Stimulated activated CD8-positive, alpha-beta memory T cell treated with anti-CD3 and anti-CD28 coated beads, Interleukin-12 subunit alpha, Interleukin-12 subunit beta, amount 100 ng/mL, for 1 hour (primary cell): Measurements from ENCODE around the gene NDP.

ENCODE experiments used
- DNase-seq: peaks from one replicate; pipeline ENCODE4 v3.0.0-alpha.2; 2020; ENCODE audit warnings: low read depth

NDP gene, protein sequence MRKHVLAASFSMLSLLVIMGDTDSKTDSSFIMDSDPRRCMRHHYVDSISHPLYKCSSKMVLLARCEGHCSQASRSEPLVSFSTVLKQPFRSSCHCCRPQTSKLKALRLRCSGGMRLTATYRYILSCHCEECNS

DNA sequence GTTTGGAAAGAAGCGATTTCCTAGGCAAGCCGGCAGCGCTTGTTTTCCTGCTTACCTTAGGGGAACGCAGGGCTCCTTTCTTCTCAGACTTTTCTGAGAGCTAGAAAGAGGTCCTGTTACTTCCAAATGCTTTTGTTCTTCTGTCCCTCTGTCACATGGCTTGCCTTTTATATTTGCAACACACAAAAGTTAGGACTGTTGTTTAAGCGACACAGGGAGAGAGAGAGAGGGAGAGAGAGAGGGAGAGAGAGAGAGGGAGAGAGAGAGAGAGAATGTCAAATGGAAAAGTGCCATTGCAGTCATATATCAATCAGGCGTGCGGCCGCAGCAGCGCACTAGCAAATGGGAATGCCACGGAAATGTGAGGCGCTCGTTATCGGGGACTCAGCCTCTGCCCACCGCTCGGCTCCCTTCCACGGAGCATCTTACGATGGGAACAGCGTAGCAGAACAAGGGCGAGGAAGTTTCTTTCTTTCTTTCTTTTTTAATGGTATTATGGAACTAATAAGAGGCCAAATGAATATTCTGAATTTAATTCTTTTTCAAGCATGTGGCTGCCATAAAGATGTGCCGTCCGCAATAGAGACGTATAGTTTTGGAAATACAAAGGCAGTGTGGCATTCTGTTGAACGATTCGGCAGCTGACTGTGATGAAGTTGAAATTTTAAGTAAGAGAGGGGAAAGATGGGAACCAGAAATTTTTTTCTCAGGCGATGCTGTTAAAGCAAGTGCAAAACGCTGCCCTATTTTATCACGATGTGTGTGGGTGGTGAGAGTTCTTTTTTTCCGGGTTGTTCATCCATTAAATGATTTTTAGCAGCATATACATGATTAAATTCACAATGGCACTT lies at the start of gene NDP:
Gene NDP (minus strand): TSS at position 142 of the 851 bp plus-strand sequence. CDS start 14,745 bp downstream, outside the sequence.
- DNase-seq, result no peak

DNA sequence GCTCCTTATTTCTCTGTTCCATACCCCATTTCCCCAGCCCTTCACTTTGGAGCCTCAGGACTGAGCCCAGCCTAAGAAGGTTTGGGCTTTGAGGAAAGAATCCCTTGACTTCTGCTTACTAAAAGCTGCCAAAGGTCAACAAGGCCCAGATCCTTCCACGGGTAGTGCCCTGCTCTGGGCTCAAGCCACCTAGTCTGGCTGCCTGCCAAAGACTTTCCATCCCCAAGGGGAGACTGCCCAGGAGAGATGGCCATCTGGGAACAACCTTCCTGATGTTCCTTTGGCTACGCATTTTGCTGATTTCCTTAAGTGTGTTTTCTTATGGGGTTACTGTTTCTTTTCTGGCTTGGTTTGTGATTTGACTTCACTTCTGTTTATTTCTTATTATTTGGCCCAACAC lies 49.8 kb upstream of the NDP start:
- DNase-seq, result no peak

DNA sequence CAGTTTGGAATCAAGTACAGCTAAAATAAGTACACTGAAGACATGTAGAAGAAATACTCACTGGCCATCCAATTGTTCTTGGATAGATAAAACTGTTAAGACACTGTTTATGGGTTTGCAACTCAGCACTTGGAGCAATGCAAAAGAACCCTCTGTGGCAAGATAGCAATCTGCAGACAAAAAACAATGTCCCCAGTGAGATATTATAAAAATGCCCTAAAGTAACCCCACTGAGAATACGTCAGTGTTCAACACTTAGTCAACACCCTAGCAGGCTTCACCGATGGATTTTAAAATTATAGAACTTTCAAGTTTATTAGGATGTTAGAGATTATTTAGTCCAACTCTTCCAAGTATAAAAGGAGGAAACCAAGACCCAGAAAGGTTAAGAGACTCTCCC lies 47.5 kb upstream of the NDP start:
- DNase-seq, result no peak

DNA sequence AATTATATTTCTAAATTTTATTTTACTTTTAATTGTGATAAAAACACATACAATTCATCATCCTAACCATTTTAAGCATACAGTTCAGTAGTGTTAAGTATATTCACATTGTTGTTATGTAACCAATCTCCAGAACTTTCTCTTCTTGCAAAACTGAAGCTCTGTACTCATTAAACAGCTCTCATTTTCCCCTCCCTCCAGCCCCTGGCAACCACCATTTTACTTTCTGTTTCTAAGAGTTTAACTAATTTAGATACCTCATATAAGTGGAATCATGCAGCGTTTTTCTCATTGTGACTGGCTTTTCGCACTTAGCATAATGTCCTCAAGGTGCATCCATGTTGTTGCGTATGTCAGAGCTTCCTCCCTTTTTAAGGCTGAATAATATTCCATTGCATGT lies 46.7 kb upstream of the NDP start:
- no peak for DNase-seq

DNA sequence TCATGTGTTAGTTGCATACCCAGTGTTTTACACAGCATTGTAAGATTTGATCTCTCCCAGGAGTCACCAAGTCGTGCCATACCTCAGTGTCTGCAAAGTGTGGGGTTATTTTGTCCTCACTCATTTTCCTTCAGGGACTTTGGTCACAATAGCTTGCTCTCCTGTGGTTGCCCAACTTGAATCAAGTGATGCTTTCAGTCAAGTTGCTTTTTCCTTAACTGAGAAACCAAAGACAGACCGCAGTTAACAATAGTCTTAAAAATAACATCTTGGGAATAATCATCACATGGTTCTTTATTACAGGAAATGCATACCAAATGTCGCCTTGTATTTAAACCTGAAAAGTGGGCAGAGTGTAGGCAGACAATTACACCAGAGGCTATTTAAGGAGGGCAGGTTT lies 44.5 kb upstream of the NDP start:
- DNase-seq, result no peak

DNA sequence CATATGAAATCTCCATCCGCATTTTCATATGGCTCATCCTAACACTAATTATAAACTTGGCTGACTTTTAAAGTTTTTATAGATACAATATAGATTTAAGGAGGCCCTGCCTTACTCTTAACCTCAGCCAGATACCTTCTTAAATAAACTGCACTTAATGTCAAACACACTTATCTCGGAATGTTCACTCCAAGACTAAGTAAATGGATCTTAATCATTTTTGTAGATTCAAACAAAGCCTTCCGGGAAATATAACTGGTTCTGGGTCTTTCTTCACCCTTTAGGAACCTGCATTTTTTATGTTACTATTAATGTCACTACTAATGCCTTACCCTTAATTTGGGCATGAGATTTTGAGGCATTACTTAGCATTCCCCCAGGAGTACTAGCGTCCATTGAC lies 43.7 kb upstream of the NDP start:
- DNase-seq, result no peak

DNA sequence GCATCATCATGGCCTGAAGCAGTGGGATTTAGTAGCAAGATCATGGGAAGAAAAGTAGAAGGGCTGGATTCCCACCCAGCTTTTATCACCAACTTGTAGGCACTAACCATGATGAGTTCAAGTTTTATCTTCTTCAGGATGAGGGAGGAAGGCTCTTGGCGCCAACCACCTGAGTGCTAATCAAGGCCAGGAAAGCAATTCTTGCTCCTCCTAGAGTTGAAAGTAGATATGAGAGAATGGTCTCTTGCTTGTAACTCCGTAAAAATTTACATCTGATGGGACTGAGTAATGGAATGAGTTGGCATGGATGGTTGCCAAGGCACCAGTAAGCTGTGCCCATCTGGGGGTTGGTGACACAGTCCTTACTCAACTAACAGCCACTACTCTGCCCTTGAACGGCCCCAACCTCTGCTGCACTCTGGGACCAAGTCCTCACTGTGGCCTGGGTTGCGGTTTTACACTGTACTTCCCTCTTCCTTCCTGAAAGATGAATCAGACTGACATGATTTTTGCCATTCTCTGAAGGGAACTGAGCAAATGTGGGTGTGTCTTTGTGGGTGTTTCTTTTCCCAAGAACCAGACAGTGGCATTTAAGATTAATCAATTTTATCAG lies 39.4 kb upstream of the NDP start:
- peak; percentile 11 for DNase-seq

DNA sequence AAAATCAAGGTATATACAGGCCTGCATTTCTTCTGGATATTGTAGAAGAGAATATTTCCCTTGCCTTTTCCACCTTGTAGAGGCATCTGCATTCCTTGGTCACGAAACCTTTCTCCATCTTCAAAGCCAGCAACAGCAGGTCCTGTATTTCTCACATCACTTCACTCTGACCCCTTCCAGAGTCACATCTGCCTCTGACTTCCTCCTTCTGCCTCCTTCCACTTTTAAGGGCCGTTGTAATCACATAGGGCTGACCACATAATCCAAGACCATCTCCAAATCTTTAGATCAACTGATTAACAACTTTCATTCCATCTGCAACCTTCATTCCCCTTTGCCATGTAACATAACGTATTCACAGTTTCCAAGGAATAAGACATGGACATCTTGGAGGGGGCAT lies 38.3 kb upstream of the NDP start:
- DNase-seq, result no peak

DNA sequence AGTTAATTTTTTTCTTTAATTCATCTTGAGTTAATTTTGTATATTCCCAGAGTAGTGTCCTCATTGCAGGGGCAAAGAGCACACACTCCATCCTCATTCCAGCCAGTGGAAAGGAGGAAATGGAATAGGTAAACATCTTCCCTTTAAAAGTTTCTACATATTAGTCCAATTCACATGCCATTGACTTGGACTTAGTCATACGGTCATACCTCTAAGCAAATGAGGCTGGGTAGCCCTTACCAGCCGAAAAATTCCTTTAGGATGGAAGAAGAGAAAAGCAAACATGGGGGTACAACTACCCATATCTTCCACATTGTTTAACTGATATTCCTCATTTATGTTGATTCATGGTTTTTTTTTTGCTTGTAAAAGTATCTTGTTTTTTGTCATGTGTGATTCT lies 37.4 kb upstream of the NDP start:
- DNase-seq, result no peak

DNA sequence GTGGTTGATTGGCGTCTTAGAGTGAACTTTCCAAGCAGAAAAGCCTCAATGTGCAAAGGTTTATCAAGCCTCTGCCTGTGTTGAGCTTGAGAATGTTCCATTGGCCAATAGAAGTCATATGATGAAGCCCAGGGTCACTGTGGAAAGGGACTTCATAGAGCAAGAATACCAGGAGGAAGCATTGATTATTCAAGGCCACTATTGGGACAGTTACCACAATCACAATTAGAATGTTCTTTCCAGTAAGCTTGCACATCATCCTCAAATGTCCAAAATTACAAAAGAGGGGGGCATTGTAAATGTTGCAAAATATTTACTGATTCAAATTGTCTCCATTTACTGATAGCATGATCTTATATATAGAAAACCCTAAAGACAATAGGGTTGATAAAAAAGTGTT lies 32.9 kb upstream of the NDP start:
- DNase-seq, result no peak

DNA sequence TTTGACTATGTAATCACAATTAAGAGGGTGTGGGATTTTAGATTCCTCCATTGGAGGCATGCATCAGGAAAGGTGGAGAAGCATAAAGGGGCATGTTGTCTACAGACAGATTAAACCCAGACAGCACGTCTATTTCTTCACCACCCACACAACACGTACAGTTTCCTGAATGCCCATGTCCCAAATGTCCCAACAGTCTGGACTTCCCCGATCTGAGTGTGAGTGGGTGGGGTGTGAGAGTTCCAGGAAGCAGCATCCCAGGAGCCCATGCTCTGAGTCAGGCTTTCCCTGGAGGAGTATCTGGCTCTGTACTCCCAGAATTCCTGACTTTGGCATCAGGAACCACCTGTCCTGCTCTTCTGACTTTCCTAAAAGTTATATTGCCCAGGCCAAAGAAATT lies 30.8 kb upstream of the NDP start:
- no peak for DNase-seq

DNA sequence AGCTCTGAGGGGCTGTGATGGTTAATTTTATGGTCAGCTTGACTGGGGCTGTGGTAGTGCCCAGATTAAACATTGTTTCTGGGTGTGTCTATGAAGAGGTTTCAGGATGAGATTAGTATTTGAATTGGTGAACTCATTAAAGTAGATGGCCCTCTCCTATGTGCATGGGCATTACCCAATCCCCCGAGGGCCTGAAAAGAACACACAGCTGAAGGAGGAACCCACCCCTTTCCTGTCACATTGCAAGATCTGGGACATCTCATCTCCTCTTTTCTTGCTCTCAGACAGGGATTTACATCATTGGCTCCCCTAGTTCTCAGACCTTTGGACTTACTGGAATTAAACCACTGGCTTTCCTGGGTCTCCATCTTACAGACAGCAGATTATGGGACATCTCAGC lies 29.4 kb upstream of the NDP start:
- DNase-seq, result no peak

DNA sequence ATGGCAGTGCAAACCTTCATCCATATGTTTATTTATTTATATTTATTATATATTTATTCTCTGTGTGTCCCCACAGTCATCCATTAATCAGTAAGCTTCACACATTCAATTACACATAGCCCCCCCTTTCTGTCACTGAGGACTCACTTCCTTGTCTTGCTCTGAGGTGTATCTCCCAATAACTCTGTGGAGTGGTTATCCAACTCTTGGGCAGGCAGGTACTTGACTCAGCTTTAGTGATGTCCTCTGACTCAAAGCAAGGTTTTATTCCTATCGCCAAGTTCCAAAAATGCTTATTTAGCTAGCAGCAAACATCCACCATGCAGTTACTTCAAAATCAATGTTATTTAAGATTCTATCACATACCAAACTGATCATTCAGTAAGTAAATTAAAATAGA lies 25.2 kb upstream of the NDP start:
- DNase-seq, result no peak

DNA sequence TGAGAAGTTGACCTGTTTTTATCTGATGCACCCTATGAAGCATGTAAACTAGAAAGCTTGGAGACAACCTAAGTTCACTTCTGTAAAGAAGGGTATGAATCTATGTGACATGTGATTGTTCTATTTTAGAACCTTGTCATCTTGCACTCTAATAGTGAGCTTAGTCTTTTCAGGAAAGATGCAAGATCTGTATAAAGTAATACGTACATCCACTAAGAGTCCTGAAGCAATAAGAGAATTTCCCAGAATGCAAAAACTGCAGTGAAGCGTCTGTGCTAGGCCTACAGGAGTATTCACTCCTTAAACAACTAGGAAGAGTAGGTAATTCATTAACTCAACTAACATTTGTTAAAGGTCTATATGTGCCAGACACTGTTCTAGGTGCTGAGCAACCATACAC lies 23.3 kb upstream of the NDP start:
- DNase-seq, result no peak

DNA sequence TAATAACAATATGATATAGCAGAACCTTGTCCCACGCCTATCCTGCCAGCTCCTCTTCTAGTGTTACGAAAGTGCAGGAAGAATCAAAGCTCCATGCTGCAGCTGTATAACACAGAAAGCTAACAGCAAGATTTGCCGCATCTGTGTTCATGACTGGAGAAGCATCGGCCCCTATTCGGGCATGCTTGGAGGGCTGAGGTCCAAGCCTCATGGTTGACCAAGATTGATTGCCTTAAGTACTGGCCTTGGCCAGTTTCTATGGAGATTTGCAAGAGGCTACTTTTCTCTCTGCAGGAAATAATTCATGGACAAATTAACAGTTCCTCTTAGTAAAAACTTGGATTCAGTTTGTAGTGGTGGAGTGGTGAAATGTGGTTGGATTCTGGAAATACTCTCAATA lies 12.9 kb upstream of the NDP start:
- no peak for DNase-seq

DNA sequence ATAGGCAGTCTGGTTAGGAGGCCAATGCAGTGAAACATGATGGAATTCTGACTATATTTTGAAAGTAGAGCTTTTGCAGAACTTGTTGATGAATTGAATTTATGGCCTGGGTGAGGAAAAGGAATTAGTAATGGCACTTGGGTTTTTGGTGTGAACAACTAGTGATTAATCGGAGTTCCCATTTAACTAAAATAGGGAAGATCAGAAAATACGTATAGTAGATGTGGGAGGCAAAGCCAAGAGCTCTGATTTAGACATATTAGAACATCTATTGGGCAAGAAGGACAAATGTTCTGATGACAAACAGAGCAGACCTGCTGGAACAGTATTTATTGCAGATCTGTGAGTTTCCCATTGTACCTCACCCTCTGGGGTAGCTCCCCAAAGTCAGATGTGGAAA lies 12.3 kb upstream of the NDP start:
- no peak for DNase-seq

DNA sequence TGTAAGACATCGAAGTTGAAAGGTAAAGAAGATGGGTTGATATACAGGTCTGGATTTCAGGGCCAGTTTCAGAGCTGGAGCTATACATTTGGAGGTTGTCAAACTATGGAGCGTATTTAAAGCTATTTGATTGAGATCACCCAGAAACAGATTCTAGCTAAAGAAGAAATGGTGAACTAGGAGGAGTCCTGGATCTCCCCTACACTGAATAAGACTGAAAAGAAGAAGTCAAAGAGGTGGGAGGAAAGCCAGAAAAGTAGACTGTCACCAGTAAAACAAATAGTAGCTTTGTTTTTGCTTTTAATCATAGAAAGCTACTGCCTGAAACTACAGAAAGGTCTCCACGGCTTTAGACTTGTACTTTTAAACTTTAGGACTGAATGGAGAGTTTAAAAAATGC lies 5.0 kb upstream of the NDP start:
- DNase-seq, result no peak

DNA sequence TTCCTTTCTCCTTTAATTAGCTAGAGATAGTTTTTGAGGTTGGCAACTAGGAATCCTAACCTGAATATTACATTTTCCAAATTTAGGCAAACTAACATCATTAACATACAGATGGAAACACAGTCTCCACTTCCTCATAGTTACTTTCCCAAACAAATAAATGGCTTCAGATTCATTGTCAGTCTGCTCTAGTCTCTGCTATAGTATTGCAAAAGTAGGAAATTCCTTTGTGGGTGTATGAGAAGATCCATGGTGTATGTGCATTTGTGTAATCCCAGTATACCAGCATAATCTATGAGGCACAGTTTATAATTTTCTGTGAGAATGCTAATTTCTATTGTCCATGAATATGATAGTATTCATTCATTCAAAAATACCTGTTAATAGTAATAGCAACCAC lies 3.0 kb upstream of the NDP start:
- no peak for DNase-seq

DNA sequence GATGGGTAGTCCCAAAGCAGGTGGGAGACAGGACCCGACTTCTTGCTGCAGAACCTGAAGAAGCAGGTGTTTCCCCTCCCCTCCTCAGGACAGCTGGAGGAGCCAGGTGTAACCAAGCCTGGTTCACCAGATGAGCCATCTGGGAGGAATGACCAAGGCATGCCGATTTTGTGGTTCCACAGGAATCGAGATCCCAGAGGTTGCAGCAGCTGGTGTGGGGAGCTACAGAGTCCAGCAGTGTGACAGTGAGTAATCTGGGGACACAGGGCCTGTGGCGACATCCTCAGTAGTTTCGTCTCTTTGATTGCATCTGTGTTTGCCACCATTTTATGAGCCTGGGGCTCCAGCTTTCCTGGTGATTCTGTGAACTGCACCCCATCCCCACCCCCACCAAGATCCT lies 2.6 kb upstream of the NDP start:
- no peak for DNase-seq

DNA sequence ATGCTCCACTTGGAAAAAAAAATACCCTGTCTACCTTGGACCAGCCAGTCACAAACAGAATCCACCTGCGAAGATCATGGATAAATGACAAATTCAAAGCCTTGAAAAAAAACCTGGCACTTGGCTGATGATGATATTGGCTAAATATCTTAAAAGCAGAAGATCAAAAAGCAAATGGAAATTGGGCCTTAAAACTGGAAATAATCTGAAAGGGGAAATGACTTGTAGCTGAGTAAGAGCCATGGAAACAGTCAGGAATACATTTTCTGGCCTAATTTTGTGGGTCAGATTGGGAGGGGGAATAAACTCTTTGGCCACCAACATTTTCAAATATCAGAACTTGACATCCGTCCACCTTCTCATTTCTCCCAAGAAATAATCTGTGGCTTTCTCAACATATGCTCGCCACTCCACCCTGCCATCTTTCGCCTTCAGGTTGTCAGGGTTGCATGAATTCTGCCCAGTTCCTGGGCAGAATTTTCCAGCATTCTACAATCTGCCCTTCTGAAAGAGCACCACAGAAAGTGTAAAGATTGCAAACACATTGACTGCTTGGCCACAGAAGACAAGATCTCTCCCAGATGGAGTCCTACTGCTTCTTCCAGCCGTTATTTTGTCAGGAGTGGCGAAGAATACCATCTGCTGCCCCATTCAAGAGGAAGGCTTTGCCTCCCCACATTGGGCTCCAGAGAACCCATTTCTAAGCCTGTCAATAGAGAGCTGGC lies 1.7 kb upstream of the NDP start:
- no peak for DNase-seq

DNA sequence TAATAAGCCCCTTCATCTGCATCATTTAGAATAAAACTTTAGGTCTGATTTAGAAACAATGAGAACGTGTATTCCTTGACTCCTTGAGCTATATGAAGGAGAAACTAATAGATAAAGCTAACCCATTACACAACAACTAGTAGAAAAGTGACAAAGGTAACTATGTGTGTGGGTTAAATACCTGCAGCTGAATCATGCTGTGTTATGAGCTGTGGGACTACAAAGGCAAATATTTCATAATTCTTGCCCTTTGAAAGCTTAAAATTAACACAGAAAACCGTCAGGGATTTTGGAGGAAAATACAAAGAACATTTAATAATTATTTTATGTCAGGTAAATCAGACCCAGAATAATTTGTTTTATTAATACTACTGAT lies 898 bp upstream of the NDP start:
- DNase-seq, result no peak

DNA sequence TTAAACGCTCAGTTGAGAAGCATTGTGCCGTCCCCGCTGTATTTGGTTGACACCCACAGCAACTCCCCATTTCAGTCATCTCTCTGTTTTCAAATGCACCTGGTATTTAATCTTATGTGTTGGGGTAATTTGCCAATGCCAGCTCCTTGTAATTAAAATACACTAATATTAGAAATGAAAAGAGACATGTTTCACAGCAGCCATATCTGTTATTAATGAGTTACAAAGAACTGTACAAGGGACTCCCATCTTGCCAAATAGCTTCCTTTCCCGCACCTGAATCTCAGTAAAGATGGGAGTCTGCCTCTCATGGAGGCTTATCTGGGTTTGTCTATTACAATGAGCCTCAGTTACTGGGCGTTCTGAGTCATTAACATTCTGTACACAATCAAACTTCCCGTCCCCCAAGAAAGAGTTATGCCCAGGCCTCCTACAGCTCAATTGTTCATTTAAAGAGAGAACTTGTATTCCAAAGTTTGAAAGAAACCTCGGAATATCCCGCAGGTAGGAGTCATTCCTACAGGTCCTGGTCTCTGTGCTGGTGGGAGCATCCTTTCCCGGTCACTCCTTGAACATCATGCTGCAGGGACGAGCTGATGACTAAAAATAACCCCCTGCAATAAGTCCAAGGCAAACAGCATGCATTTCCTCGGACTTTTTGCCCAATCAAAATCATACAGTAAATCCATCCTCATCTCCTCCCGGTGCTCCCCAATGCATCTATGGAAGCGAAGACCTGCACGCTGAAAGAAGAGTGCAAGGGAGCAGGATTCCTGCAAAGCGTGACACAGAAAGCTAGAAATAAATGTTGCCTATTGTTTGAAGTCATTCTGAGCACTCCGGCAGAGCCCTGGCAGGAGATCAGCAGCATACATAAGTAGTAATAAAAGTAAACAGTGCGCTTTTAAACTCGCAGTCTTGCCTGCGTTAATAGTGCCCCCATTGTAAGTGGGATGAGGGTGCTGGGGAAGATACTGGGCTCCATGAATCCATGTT lies 926 bp downstream of the NDP start:
- no peak for DNase-seq
